Measurements from ENCODE around the gene OR2L3. TPM values are rescaled to one million over a fixed set of nuclear protein-coding genes. Genes with fewer than 3 reads are reported as not detected.
"Not testable (repeated sequence)": the region's sequence is repeated elsewhere in the genome, so short reads cannot be mapped to it uniquely, and the experiment has no call there.

The OR2L3 gene
- polyA plus RNA-seq, 1 donor: not detected

DNA sequence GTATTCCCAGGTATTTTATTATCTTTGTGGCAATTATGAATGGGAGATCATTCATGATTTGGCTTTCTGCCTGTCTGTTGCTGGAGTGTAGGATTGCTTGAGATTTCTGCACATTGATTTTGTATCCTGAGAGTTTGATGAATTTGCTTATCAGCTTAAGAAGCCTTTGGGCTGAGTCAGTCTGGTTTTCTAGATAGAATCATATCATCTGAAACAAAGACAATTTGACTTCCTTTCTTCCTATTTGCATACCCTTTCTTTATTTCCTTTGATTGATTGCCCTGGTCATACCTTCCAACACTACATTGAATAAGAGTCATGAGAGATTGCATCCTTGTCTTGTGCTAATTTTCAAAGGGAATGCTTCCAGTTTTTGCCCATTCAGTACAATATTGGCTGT, 8.0 kb downstream of the OR2L3 start:
- no peak overlapping the region for H3K27ac ChIP-seq (ENCODE audit: low read length)
- no peaks in the 10 kb centered on the region for H3K4me1 ChIP-seq (ENCODE audit: control insufficient read depth, insufficient read depth, low read length)
- H3K36me3 ChIP-seq (ENCODE audit: control insufficient read depth, insufficient read depth, low read length): no peaks in the 10 kb centered on the region
- DNase-seq: no peak
- peaks cover 9% of the 10 kb centered on the region for H3K9me3 ChIP-seq (ENCODE audit: control insufficient read depth, low read depth, low read length)
- H3K4me3 ChIP-seq (ENCODE audit: low read length): no peak overlapping the region
- H3K27me3 ChIP-seq (ENCODE audit: control insufficient read depth, insufficient read depth, low read length): no peaks in the 10 kb centered on the region

DNA sequence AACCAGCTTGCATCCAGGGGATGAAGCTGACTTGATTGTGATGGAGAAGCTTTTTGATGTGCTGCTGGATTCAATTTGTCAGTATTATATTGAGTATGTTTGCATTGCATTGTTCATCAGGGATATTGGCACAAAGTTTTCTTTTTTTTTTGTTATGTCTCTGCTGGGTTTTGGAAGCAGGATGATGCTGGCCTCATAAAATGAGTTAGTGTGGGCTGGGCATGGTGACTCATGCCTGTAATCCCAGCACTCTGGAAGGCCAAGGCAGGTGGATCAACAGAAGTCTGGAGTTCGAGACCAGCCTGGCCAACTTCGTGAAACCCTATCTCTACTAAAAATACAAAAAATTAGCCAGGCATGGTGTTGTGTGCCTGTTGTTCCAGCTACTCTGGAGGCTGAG, 8.6 kb downstream of the OR2L3 start:
- H3K9me3 ChIP-seq (ENCODE audit: control insufficient read depth, low read depth, low read length): peaks cover 9% of the 10 kb centered on the region
- no peaks in the 10 kb centered on the region for H3K36me3 ChIP-seq (ENCODE audit: control insufficient read depth, insufficient read depth, low read length)
- H3K4me1 ChIP-seq (ENCODE audit: control insufficient read depth, insufficient read depth, low read length): no peaks in the 10 kb centered on the region
- no peak overlapping the region for H3K27ac ChIP-seq (ENCODE audit: low read length)
- no CpG with 5 or more reads among the region's 2 CpGs for WGBS (ENCODE audit: insufficient coverage, low lambda C conversion rate)
- no peaks in the 10 kb centered on the region for H3K27me3 ChIP-seq (ENCODE audit: control insufficient read depth, insufficient read depth, low read length)
- DNase-seq: no peak
- no peak overlapping the region for H3K4me3 ChIP-seq (ENCODE audit: low read length)

DNA sequence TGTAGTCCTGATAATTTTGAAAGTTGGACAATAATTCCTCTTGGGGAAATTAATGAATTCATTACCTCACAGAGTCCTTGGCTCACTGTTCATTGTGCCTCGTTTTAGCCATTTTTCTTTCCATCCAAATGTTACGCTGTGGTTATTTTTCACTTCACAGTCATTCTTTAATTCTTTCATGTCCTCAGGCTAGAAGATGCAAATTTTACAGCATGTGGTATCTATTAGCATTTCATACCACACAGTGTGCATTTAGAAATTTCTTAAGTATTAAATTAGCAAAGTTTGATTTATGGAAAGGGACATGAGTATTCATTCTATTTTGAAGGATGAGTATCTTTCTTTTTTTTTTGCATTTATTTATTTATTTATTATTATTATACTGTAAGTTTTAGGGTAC, 18.4 kb downstream of the OR2L3 start:
- Histone ChIP-seq H3K36me3 (ENCODE audit: control insufficient read depth, insufficient read depth, low read length) (no peaks in the 10 kb centered on the region), H3K4me1 (ENCODE audit: control insufficient read depth, insufficient read depth, low read length) (no peaks in the 10 kb centered on the region), H3K4me3 (ENCODE audit: low read length) (no peak overlapping the region), H3K27ac (ENCODE audit: low read length) (no peak overlapping the region), H3K27me3 (ENCODE audit: control insufficient read depth, insufficient read depth, low read length) (no peaks in the 10 kb centered on the region), H3K9me3 (ENCODE audit: control insufficient read depth, low read depth, low read length) (no peaks in the 10 kb centered on the region)
- WGBS (ENCODE audit: insufficient coverage, low lambda C conversion rate): 90% methylated on average over 2 of the region's 2 CpGs
- no peak for DNase-seq

DNA sequence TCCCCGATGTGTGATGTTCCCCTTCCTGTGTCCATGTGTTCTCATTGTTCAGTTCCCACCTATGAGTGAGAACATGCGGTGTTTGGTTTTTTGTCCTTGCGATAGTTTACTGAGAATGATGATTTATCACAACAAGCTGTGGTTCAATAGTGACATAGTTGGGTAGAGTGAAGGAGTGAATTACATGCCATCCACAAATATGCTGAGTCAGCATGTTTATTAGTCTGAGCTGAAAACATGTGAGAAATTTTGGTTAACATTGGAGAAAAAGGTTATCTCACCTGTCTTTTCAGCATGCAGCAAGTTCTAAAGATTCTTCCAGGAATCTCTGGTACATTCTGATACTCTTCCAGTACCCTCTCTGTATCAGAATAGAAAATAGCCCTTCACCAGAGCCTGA, 19.0 kb downstream of the OR2L3 start:
- Histone ChIP-seq H3K9me3 (ENCODE audit: control insufficient read depth, low read depth, low read length) (no peaks in the 10 kb centered on the region), H3K4me1 (ENCODE audit: control insufficient read depth, insufficient read depth, low read length) (no peaks in the 10 kb centered on the region), H3K27me3 (ENCODE audit: control insufficient read depth, insufficient read depth, low read length) (no peaks in the 10 kb centered on the region), H3K27ac (ENCODE audit: low read length) (no peak overlapping the region), H3K36me3 (ENCODE audit: control insufficient read depth, insufficient read depth, low read length) (no peaks in the 10 kb centered on the region), H3K4me3 (ENCODE audit: low read length) (no peak overlapping the region)
- DNase-seq: no peak
- no CpG with 5 or more reads among the region's 3 CpGs for WGBS (ENCODE audit: insufficient coverage, low lambda C conversion rate)

DNA sequence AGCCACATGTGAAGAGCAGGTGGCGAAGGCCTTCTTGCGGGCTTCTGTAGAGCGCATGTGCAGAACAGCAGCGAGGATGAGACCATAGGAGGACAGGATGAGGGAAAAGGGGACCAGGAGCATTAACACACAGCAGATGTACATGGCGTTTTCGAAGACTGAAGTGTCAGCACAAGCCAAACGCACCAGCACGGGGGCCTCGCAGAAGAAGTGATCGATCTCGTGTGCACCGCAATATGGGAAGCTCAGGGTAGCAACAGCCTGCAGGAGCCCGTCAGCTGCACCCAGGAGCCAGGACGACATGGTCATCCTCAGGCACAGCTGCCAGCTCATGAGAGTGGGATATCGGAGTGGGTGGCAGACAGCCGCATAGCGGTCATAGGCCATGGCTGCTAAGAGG, 37.2 kb downstream of the OR2L3 start:
- not testable (repeated sequence) for H3K27ac ChIP-seq (ENCODE audit: low read length); H3K9me3 ChIP-seq (ENCODE audit: control insufficient read depth, low read depth, low read length); H3K36me3 ChIP-seq (ENCODE audit: control insufficient read depth, insufficient read depth, low read length); H3K4me1 ChIP-seq (ENCODE audit: control insufficient read depth, insufficient read depth, low read length); DNase-seq; H3K27me3 ChIP-seq (ENCODE audit: control insufficient read depth, insufficient read depth, low read length); H3K4me3 ChIP-seq (ENCODE audit: low read length)
- WGBS (ENCODE audit: insufficient coverage, low lambda C conversion rate): no CpG with 5 or more reads among the region's 17 CpGs

DNA sequence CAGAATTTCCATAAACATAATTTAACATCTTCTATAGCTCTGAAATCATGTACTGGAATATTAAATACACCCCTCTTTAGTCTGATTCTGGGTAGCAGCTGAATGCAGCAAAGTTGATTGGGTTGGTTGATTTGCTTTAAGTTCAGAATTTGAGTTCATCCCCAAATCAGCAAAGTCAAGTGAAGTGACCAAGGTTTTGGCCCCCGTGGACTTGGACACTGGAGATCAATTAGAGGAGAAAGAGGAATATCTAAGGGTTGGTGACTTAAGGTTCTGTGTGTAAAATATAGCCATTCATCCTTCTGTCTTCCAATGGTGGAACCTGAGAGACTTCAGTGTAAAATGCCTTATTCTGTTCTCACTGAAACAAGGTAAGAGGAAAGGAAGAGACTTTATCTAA, 48.2 kb downstream of the OR2L3 start, which contains the start of gene OR2L13:
OR2L13 (plus strand) TSS at position 301 of the 400 bp plus-strand sequence. CDS start 4,192 bp downstream, outside the sequence.
- Histone ChIP-seq H3K27ac (ENCODE audit: low read length) (no peak within 1 kb of the TSS), H3K36me3 (ENCODE audit: control insufficient read depth, insufficient read depth, low read length) (no peaks in the 10 kb centered on the region), H3K27me3 (ENCODE audit: control insufficient read depth, insufficient read depth, low read length) (no peaks in the 10 kb centered on the region), H3K4me1 (ENCODE audit: control insufficient read depth, insufficient read depth, low read length) (no peaks in the 10 kb centered on the region), H3K9me3 (ENCODE audit: control insufficient read depth, low read depth, low read length) (peaks cover 7% of the 10 kb centered on the region), H3K4me3 (ENCODE audit: low read length) (no peak within 1 kb of the TSS)
- WGBS (ENCODE audit: insufficient coverage, low lambda C conversion rate): no CpG with 5 or more reads among the region's 1 CpG
- no peak for DNase-seq

DNA sequence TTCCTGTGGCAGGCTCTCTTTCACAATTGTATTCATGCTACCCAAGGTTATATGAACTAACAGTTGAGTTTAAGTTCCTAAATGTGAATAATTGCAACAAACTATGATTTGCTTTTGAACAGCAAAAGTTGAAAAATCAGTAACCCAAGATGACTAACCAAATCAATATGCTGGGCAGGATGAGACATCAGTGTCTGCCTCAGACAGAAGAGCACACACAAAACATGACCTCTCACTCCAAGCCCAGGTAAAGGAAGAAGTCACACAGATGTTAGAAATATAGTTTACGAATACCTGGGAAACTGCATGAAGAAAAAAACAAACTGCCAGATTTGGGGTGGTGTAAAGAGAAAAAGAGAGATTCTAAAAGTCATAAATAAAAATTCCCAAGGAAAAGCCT, 51.9 kb downstream of the OR2L3 start:
- Histone ChIP-seq H3K4me3 (ENCODE audit: low read length) (no peak overlapping the region), H3K4me1 (ENCODE audit: control insufficient read depth, insufficient read depth, low read length) (no peaks in the 10 kb centered on the region), H3K27ac (ENCODE audit: low read length) (no peak overlapping the region), H3K36me3 (ENCODE audit: control insufficient read depth, insufficient read depth, low read length) (no peaks in the 10 kb centered on the region), H3K9me3 (ENCODE audit: control insufficient read depth, low read depth, low read length) (peaks cover 13% of the 10 kb centered on the region), H3K27me3 (ENCODE audit: control insufficient read depth, insufficient read depth, low read length) (no peaks in the 10 kb centered on the region)
- no peak for DNase-seq
- WGBS (ENCODE audit: insufficient coverage, low lambda C conversion rate): no CpG with 5 or more reads among the region's 1 CpG

DNA sequence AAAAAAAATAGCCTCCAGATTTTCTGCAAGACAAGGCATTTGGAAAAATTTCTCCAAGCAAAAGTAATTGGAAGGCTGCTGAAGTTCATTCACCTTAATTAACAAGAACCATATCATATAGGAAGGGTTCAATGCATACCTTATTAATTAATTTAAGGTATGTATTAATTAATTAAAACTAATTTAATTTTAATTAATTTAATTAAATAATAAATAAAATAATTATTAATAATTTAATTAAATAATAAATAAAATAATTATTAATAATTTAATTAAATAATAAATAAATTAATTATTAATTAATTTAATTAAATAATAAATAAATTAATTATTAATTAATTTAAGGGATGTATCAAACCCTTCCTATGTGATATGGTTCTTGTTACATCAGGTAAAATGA, 56.2 kb downstream of the OR2L3 start:
- no peak overlapping the region for H3K27ac ChIP-seq (ENCODE audit: low read length)
- DNase-seq: no peak
- H3K27me3 ChIP-seq (ENCODE audit: control insufficient read depth, insufficient read depth, low read length): no peaks in the 10 kb centered on the region
- H3K4me3 ChIP-seq (ENCODE audit: low read length): no peak overlapping the region
- peaks cover 12% of the 10 kb centered on the region for H3K9me3 ChIP-seq (ENCODE audit: control insufficient read depth, low read depth, low read length)
- H3K4me1 ChIP-seq (ENCODE audit: control insufficient read depth, insufficient read depth, low read length): no peaks in the 10 kb centered on the region
- H3K36me3 ChIP-seq (ENCODE audit: control insufficient read depth, insufficient read depth, low read length): no peaks in the 10 kb centered on the region

DNA sequence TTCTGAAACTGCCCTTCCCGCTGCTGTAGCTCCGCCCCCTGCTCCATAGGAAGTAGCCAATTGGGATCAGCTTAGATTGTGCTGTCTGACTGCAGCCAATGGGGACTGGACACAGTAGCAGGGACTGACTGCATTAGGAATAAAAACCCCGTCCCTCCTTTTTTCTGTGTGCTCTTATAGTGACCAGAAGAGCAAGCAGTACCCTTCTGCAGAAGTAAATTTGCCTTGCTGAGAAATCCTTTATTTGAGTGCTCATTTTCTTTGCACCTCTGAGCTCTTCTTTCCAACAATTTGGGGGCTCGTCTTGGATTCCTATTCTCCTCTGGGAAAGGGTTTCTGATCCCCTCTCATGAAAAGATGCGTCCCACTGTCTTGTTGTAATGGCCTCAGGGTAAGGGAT, 64.5 kb downstream of the OR2L3 start:
- H3K9me3 ChIP-seq (ENCODE audit: control insufficient read depth, low read depth, low read length): peaks cover 5% of the 10 kb centered on the region
- no peaks in the 10 kb centered on the region for H3K4me1 ChIP-seq (ENCODE audit: control insufficient read depth, insufficient read depth, low read length)
- H3K4me3 ChIP-seq (ENCODE audit: low read length): no peak overlapping the region
- no peaks in the 10 kb centered on the region for H3K27me3 ChIP-seq (ENCODE audit: control insufficient read depth, insufficient read depth, low read length)
- no CpG with 5 or more reads among the region's 5 CpGs for WGBS (ENCODE audit: insufficient coverage, low lambda C conversion rate)
- DNase-seq: no peak
- no peaks in the 10 kb centered on the region for H3K36me3 ChIP-seq (ENCODE audit: control insufficient read depth, insufficient read depth, low read length)
- no peak overlapping the region for H3K27ac ChIP-seq (ENCODE audit: low read length)

Other genes starting within 250 kb of the OR2L3 start
- gene OR14A16, start 222.7 kb upstream of the OR2L3 start, polyA plus RNA-seq: not detected
- not detected for gene OR11L1, start 204.9 kb upstream of the OR2L3 start, polyA plus RNA-seq
- 2.1 TPM for gene TRIM58, start 189.6 kb upstream of the OR2L3 start, polyA plus RNA-seq
- 0.51 TPM for gene OR2W3, start 151.2 kb upstream of the OR2L3 start, polyA plus RNA-seq
- gene OR2T8, start 126.6 kb upstream of the OR2L3 start, polyA plus RNA-seq: 0.09 TPM
- not detected for gene OR2AJ1, start 121.9 kb upstream of the OR2L3 start, polyA plus RNA-seq
- not detected for gene OR2L8, start 98.0 kb upstream of the OR2L3 start, polyA plus RNA-seq
- gene OR2AK2, start 81.6 kb upstream of the OR2L3 start, polyA plus RNA-seq: not detected
- not detected for gene OR2L5, start 33.2 kb upstream of the OR2L3 start, polyA plus RNA-seq
- 0.52 TPM for gene OR2L2, start 16.8 kb upstream of the OR2L3 start, polyA plus RNA-seq
- 0.09 TPM for gene OR2L13, start 48.3 kb downstream of the OR2L3 start, polyA plus RNA-seq
- not detected for gene OR2M5, start 98.3 kb downstream of the OR2L3 start, polyA plus RNA-seq
- gene OR2M2, start 128.0 kb downstream of the OR2L3 start, polyA plus RNA-seq: not detected
- not detected for gene OR2M3, start 150.4 kb downstream of the OR2L3 start, polyA plus RNA-seq
- gene OR2M4, start 184.6 kb downstream of the OR2L3 start, polyA plus RNA-seq: not detected
- not detected for gene OR2T33, start 231.1 kb downstream of the OR2L3 start, polyA plus RNA-seq

Measured in large intestine (tissue), 3 donors.